NCI-H446 treated with DMSO at 0.1 percent for 48 hours (cell line): ENCODE results near the gene ZNF428.
A peak's percentile ranks its signal among the peaks of the same experiment; 100 is the strongest.
"Not testable (repeated sequence)": the region's sequence is repeated elsewhere in the genome, so short reads cannot be mapped to it uniquely, and the experiment has no call there.

Experiments
- DNase-seq: peaks from one replicate; lab custom pipeline; 2025; lab: John Stamatoyannopoulos, UW

ZNF428 gene

DNA sequence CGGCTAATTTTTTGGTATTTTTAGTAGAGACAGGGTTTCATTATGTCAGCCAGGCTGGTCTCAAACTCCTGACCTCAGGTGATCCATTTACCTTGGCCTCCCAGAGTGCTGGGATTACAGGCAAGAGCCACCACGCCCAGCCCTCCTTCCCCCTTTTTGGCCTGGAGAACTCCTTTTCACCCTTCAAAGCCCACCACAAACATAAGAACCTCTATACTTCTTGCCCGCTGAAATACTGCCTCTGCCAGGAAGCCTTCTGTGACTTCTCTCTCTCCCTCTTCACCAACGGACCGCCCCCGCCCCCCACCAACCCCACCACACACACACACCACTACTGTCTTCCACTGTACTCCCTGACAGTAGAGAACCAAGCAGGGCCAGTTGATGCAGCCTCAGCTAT, 2.5 kb downstream of the ZNF428 start:
- no peak for DNase-seq

- no peak for DNase-seq
These were observed 3.1 kb downstream of the ZNF428 start for GRCh38 chr19:43616306-43616705.

DNA sequence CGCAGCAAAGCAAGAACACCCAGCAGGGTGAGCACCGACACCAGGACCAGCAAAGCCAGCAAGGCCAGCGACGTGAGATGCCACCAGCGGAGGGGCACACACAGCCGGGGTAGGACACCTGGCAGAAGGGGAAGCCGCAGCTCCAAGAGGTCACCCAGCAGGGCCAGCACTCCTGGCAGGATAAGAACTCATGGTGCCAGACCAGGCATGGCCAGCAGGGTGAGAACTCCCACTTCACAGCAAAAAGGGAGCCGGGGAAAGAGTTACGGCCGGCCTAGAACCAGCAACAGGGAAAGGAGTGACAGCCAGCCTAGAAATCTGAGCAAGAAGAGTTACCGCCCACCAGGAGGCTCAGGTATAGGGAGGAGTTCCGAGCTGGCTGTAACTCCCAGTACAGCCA, 7.1 kb downstream of the ZNF428 start:
- no peak for DNase-seq

DNA sequence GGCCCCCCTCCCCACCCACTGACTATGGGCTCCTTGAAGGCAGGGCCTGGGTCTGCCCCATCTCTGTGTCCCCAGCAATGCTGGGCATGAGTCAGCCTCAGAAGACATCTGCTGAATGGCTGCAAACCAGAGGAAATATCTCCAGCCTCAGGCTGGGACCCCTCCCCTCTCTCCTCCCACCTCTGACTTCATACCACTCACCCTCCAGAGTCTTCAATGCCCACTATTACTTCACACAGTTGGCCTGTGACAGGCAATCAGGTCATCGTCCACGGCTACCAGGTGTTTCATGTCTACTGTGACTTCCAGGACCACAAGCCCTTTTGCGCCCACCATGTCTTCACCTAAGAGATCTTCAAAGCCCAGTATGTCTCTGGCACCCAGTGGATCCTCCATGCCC, 7.6 kb downstream of the ZNF428 start, which contains the start of gene SRRM5:
SRRM5 (plus strand) TSS at position 301 of the 400 bp plus-strand sequence; CDS start at position 335, 34 bp downstream.
- no peak for DNase-seq

DNA sequence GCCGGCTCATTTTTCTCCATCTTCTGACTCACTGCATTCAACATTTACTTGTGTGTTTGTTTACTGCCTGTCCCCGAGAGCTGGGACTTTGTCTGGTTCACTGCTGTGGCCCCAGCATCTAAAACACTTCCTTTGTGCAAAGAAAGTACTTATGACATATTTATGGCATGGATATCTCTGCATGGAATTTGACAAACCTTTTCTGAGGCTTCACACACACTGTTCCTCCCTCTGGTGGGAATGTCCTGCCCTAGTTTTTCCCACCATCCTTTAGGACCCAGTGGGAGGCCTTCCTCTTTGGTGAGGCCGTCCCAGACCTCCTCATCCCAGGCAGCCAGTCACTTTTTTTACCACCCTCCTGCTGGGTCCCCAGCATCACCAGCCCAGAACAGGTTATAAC, 8.9 kb downstream of the ZNF428 start:
- DNase-seq, result no peak

GRCh38 chr19:43609872-43610271, 9.6 kb downstream of the ZNF428 start:
- no peak for DNase-seq

DNA sequence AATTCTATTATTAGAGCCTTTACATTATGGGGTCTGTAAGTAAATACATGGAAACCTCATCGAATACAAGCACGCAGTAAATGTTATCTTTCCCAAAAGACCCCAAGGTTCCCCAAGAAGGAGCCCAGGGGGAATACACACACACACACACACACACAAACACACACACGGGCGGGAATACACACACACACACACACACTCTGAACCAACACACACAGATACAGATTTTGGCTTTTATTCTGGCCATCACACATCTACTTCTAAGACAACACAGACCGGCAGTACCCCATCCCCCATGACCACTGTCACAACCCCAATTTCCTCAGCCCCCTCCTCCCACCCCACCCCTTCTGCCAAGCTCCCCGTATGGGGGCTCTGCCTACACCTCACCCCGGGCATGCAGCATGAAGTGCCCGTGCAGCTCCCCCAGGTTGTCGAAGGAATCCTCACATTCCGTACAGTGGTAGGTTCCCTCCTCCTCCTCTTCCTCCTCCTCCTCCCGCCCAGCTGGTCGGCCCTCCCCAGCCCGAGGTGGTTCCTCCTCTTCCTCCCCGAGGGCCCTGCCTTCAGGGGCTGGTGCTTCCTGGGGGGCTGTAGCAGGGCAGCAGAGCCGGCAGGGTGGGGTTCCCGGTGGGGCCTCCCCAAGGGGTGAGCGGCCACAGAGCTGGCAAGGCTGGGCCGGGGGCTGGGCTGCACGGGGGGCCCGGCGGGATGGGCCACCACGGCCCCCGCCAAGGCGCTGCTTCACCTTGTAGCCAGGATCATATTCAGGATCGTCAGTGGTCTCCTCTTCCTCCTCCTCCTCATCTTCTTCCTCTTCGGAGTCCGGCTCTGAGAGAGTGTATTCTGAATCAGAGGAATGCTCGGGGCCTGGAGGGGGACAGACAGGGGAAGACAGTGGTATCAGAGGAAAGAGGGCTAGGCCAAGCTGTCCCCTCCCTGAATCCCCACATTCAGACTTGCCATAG, 11.9 kb downstream of the ZNF428 start:
- DNase-seq, result no peak

- no peak for DNase-seq
These were observed 12.7 kb downstream of the ZNF428 start for GRCh38 chr19:43606569-43607229.

GRCh38 chr19:43605875-43606568, 13.4 kb downstream of the ZNF428 start:
- DNase-seq, result no peak

DNA sequence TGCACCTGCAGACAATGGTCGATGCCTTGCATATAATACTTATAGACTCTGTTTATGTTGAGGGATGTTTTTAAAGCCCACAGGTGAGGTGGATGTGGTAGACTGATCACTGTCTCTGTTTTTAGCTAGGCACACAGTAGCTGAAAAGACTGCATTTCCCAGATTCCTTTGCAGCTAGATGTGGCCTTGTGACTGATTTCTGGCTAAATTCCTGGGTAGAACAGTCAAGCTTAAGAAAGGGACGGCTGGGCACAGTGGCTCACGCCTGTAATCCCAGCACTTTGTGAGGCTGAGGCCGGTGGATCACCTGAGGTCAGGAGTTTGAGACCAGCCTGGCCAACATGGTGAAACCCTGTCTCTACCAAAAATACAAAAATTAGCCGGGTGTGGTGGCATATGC, 19.1 kb downstream of the ZNF428 start:
- not testable (repeated sequence) for DNase-seq

- no peak for DNase-seq
These were observed 19.7 kb downstream of the ZNF428 start for GRCh38 chr19:43599635-43600295.

- DNase-seq, result no peak
These were observed 20.8 kb downstream of the ZNF428 start for GRCh38 chr19:43598445-43599240.

- no peak for DNase-seq
These were observed 21.6 kb downstream of the ZNF428 start for GRCh38 chr19:43597876-43598275.

DNA sequence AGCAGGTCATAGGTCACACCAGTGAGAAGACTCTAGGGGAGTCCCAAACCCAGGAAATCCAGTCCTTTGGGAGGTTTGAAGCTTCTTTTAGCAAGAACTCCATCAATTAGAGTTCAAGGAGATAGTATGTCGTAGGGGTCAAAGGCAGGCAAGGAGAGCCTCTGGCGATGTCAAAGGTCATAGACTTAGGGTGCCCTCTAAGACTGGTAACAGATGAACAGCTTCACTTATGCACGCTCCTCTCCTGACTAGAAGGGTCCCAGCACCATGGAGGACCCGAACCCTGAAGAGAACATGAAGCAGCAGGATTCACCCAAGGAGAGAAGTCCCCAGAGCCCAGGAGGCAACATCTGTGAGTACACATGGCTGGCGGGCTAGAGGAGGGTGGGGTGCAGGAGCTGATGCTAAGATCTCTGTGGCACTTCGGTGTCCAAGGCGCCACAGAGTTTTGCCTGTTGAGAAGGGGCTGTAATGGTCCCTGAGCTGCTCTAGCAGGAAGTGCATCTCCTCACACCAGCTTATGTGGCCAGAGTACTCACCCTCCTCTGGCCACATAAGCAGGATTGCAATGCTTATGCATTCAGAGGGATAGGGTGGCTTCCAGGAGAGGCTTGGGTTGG, 22.5 kb downstream of the ZNF428 start:
- no peak for DNase-seq

DNA sequence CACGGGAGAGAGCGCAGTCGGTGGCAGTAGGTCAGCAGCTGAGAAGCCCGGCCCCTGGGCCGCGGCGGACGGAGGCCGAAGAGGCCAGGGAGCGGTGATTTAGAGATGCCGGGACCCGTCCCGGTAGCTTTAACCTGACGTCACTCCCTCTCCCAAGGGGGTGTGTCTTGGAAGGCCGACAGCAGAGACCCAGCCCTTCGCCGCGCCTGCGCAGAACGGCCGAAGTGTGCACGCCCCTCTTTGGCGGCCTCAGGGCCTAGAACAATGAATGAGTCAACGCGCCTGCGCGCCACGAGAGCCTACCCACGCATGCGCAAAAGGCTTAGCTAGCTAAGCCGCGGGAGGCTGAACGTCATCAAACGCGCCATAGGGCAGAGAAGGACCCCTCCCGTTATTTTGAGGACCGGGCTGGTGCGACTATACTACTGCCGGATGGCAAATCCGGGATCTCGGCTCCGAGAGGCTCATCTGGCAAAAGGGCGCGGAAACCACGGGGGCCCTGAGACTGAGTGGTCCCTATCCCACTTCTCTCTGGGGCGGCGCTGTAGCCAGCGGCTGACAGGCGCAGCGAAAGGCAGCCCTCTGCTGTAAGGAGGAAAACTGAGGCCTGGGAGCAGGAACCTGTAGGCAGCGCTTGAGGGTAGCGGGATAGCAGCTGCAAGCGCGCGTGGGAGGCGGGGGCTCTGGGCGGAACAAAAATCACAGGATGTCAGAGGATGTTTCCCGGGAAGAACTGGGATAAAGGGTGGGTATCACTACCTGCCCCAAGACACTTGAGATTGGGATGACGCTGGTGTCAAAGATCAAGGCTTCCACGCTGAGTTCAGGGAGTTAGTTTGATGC, 23.2 kb downstream of the ZNF428 start, which contains the start of the genes IRGQ and ZNF576:
IRGQ (minus strand) TSS at position 136 of the 843 bp plus-strand sequence. CDS start 796 bp downstream, outside the sequence.
ZNF576 (plus strand) TSS at position 597 of the 843 bp plus-strand sequence. CDS start 514 bp downstream, outside the sequence.
- DNase-seq, result peak; percentile 99

GRCh38 chr19:43595605-43595998, 23.8 kb downstream of the ZNF428 start:
- no peak for DNase-seq

DNA sequence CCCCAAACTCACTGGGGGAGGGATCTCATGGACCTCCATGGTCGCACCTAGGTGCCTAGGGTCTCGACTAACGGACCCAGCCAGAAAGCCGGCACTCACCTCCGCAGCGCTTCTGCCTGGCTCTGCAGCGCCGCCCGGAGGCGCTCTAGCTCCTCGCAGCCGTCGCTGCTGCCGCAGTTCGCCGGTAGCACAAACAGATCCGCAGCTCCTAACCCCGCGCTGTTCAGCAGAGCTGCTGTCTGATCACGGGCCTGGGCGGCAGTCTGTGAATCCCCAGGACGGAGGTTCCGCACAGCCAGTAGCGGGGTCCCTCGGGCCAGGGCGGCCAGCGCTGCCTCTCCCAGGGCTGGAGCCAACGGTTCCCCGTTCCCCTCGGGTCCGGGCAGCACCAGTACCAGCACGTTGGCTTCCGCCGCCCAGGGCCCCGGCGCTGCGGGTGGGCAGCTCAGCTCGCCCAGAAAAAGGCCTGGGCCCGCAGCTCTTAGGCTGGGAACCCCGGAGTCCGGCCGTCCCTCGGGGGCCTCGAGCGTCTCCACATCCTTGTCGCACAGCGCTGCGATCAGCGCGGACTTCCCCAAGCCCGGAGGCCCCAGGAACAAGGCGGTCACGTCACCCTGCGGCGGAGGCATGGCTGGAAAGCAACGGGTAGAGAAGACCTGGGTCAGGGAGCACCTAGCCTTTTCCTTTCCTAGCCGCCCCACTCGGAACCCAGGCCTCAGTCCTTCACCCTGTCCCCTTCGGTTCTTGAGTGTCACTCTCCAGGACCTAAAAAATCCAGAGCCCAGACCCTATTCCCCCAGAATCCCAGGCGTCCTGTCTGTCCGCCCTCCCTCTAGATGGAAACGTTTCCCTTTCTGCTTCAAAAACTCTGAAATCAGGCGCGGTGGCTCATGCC, 24.5 kb downstream of the ZNF428 start:
- DNase-seq, result peak; percentile 19

DNA sequence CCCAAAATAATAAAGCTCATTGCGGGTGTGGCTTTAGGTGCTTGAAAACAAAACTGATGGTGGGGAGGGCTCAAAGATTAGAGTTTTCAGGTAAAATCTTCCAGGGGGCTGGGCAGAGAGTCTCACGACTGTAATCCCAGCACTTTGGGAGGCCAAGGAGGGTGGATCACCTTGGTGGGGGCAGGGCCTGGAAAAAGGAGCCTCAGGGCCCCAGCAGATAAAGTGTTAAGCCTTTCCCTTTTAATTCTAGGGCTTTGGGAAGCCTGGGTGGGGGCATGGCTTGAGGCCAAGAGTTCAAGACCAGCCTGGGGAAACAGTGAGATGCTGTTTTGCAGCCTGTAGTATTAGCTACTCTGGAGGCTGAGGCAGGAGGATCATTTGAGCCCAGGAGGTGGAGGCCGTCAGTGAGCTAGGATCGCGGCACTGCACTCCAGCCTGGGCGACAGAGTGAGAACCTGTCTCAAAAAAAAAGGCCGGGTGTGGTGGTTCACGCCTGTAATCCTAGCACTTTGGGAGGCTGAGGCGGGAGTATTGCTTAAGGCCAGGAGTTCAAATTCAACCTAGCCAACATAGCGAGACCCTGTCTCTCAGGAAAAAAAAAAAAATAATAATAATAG, 25.2 kb downstream of the ZNF428 start:
- no peak for DNase-seq
